H1 (cell line): ENCODE results near the gene MARCHF9.

ENCODE experiments used
- CTCF ChIP-seq, 3 experiments: IDR thresholded peaks; 1 replicate in 2 of 3; 2 replicates in 1 of 3; pipeline versions ENCODE4 v1.5.1 to v1.6.1; 2011; ENCODE audit warnings: low read length in 3 of 3, mild to moderate bottlenecking in 3 of 3, inconsistent platforms in 2 of 3, low read depth in 1 of 3, moderate library complexity in 1 of 3; ENCODE audit not compliant: insufficient read depth in 1 of 3; ENCODE audit errors: control extremely low read depth in 1 of 3
- EGR1 ChIP-seq: IDR thresholded peaks from 2 replicates; pipeline ENCODE4 v1.6.1; 2011; ENCODE audit warnings: low read depth, low read length, borderline replicate concordance
- EP300 ChIP-seq, 2 experiments: IDR thresholded peaks; 1 replicate in 1 of 2; 2 replicates in 1 of 2; pipeline ENCODE4 v1.6.1; 2011 to 2012; ENCODE audit warnings: low read depth in 2 of 2, low read length in 2 of 2, mild to moderate bottlenecking in 2 of 2, borderline replicate concordance in 1 of 2, inconsistent platforms in 1 of 2, moderate library complexity in 1 of 2
- EZH2 ChIP-seq: fragments of 200-600 bp; sonication (generic); IDR thresholded peaks from 2 replicates; pipeline ENCODE4 v1.7.1; 2012; ENCODE audit warnings: low read depth, mild to moderate bottlenecking, moderate library complexity, low read length, inconsistent platforms; ENCODE audit not compliant: severe bottlenecking
- GABPA ChIP-seq: IDR thresholded peaks from 2 replicates; pipeline ENCODE4 v1.6.1; 2011; ENCODE audit warnings: mild to moderate bottlenecking, low read length, moderate library complexity, borderline replicate concordance; ENCODE audit not compliant: insufficient read depth
- POLR2A ChIP-seq, 2 experiments: IDR thresholded peaks; 1 replicate in 1 of 2; 2 replicates in 1 of 2; pipeline ENCODE4 v1.6.1; 2011; ENCODE audit warnings: low read depth in 2 of 2, low read length in 2 of 2, mild to moderate bottlenecking in 2 of 2; ENCODE audit errors: control extremely low read depth in 1 of 2
- RAD21 ChIP-seq, 2 experiments: IDR thresholded peaks in 1 of 2; conservative IDR thresholded peaks in 1 of 2; 2 replicates each; pipeline ENCODE4 v1.6.1; 2011; ENCODE audit warnings: low read depth in 2 of 2, low read length in 2 of 2, improper control_type of control experiment in 1 of 2, inconsistent platforms in 1 of 2, mild to moderate bottlenecking in 1 of 2, moderate library complexity in 1 of 2
- TF ChIP-seq, protein P1 (sequence below): IDR thresholded peaks from 2 replicates; pipeline ENCODE4 v1.6.1; 2011; ENCODE audit warnings: low read length, improper control_type of control experiment

- TF ChIP-seq EP300 (IDR thresholded peaks at IDR 0.05; ENCODE audit: borderline replicate concordance in 1 of 2, low read depth in 2 of 2, low read length in 2 of 2) (no peak), EGR1 (no peak), EZH2 (no peak), RAD21 (IDR thresholded peaks at IDR 0.05 in 1 of 2, conservative IDR thresholded peaks at IDR 0.05 in 1 of 2; ENCODE audit: low read depth in 2 of 2, low read length in 2 of 2) (no peak), GABPA (no peak), CTCF (IDR thresholded peaks at IDR 0.05; ENCODE audit: control extremely low read depth in 1 of 3, insufficient read depth in 1 of 3, low read depth in 1 of 3, low read length in 3 of 3) (no peak), POLR2A (IDR thresholded peaks at IDR 0.05; ENCODE audit: control extremely low read depth in 1 of 2, low read depth in 2 of 2, low read length in 2 of 2) (no peak)
- TF ChIP-seq, protein P1, sequence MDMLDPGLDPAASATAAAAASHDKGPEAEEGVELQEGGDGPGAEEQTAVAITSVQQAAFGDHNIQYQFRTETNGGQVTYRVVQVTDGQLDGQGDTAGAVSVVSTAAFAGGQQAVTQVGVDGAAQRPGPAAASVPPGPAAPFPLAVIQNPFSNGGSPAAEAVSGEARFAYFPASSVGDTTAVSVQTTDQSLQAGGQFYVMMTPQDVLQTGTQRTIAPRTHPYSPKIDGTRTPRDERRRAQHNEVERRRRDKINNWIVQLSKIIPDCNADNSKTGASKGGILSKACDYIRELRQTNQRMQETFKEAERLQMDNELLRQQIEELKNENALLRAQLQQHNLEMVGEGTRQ = no peak
Measured at GRCh38 chr12:57761391-57761998, 6.6 kb downstream of the MARCHF9 start.
